ENCODE results near the gene BLVRA.
"Not testable (repeated sequence)": the region's sequence is repeated elsewhere in the genome, so short reads cannot be mapped to it uniquely, and the experiment has no call there.

The BLVRA gene

GRCh38 chr7:43769791-43770465, 11.4 kb downstream of the BLVRA start:
- DNase-seq: no peak

GRCh38 chr7:43771128-43771527, 12.6 kb downstream of the BLVRA start:
- DNase-seq: no peak

- DNase-seq: no peak
Observed at GRCh38 chr7:43771573-43771972, 13.1 kb downstream of the BLVRA start.

- not testable (repeated sequence) for DNase-seq
Observed at GRCh38 chr7:43773268-43773667, 14.8 kb downstream of the BLVRA start.

- not testable (repeated sequence) for DNase-seq
Observed at GRCh38 chr7:43775255-43775654, 16.8 kb downstream of the BLVRA start.

- DNase-seq: not testable (repeated sequence)
Observed at GRCh38 chr7:43778293-43779044, 20.0 kb downstream of the BLVRA start.

- no peak for DNase-seq
Observed at GRCh38 chr7:43779045-43779812, 20.7 kb downstream of the BLVRA start.

- no peak for DNase-seq
Observed at GRCh38 chr7:43781726-43782607, 23.5 kb downstream of the BLVRA start.

- no peak for DNase-seq
Observed at GRCh38 chr7:43782768-43783555, 24.5 kb downstream of the BLVRA start.

- no peak for DNase-seq
Observed at GRCh38 chr7:43784030-43784584, 25.6 kb downstream of the BLVRA start.

GRCh38 chr7:43784585-43785087, 26.2 kb downstream of the BLVRA start:
- DNase-seq: not testable (repeated sequence)

- DNase-seq: no peak
Observed at GRCh38 chr7:43785420-43785819, 26.9 kb downstream of the BLVRA start.

- DNase-seq: no peak
Observed at GRCh38 chr7:43787771-43788170, 29.3 kb downstream of the BLVRA start.

- DNase-seq: no peak
Observed at GRCh38 chr7:43790006-43790405, 31.5 kb downstream of the BLVRA start.

GRCh38 chr7:43790834-43791233, 32.4 kb downstream of the BLVRA start:
- DNase-seq: no peak

GRCh38 chr7:43791665-43792064, 33.2 kb downstream of the BLVRA start:
- no peak for DNase-seq

- DNase-seq: no peak
Observed at GRCh38 chr7:43792471-43793150, 34.1 kb downstream of the BLVRA start.

GRCh38 chr7:43799605-43800004, 41.1 kb downstream of the BLVRA start:
- DNase-seq: no peak

- no peak for DNase-seq
Observed at GRCh38 chr7:43803865-43804264, 45.4 kb downstream of the BLVRA start.

GRCh38 chr7:43808410-43808809, 49.9 kb downstream of the BLVRA start:
- DNase-seq: no peak
